SK-N-SH treated with all-trans-retinoic acid at 6 μM for 48 hours (cell line): ENCODE data around the gene CHAC1.

Experiments used
- ATAC-seq: fragments of 200-7000 bp; cut with Tn5 transposase; 3 replicates; pipeline ENCODE4 v1.9.1; 2020; ENCODE audit warnings: mild to moderate bottlenecking, moderate library complexity
- BACH2 ChIP-seq: fragments of 250-450 bp; sonication (Bioruptor Pico); IDR thresholded peaks from 2 replicates; pipeline ENCODE4 v1.9.0; 2021; ENCODE audit warnings: mild to moderate bottlenecking, borderline replicate concordance
- CREB5 ChIP-seq: fragments of 250-450 bp; sonication (Bioruptor Pico); IDR thresholded peaks from 2 replicates; pipeline ENCODE4 v1.5.1; 2020; ENCODE audit warnings: low read depth, mild to moderate bottlenecking, moderate library complexity
- CSDC2 ChIP-seq: fragments of 250-450 bp; sonication (Bioruptor Pico); IDR thresholded peaks from 2 replicates; pipeline ENCODE4 v1.5.0; 2020; ENCODE audit warnings: mild to moderate bottlenecking, moderate library complexity
- CSRNP3 ChIP-seq: fragments of 250-450 bp; sonication (Bioruptor Pico); IDR thresholded peaks from 2 replicates; pipeline ENCODE4 v1.5.1; 2021; ENCODE audit warnings: mild to moderate bottlenecking, moderate library complexity
- ESRRG ChIP-seq: fragments of 250-450 bp; sonication (Bioruptor Pico); IDR thresholded peaks from 2 replicates; pipeline ENCODE4 v1.6.1; 2021; ENCODE audit warnings: mild to moderate bottlenecking
- GLIS3 ChIP-seq: fragments of 250-450 bp; sonication (Bioruptor Pico); IDR thresholded peaks from 2 replicates; pipeline ENCODE4 v1.5.0; 2020; ENCODE audit warnings: mild to moderate bottlenecking, moderate library complexity
- ISL1 ChIP-seq: fragments of 250-450 bp; sonication (Bioruptor Pico); IDR thresholded peaks from 2 replicates; pipeline ENCODE4 v2.1.2; 2022; ENCODE audit warnings: mild to moderate bottlenecking, moderate library complexity
- OSR1 ChIP-seq: fragments of 250-450 bp; sonication (Bioruptor Pico); IDR thresholded peaks from 2 replicates; pipeline ENCODE4 v1.8.0; 2022; ENCODE audit warnings: moderate library complexity, mild to moderate bottlenecking, inconsistent platforms
- RARB ChIP-seq: fragments of 250-450 bp; sonication (Bioruptor Pico); IDR thresholded peaks from 2 replicates; pipeline ENCODE4 v1.8.0; 2021; ENCODE audit warnings: mild to moderate bottlenecking, moderate library complexity
- SNAI2 ChIP-seq: fragments of 250-450 bp; sonication (Bioruptor Pico); IDR thresholded peaks from 2 replicates; pipeline ENCODE4 v1.5.0; 2020; ENCODE audit warnings: mild to moderate bottlenecking, moderate library complexity
- TCF4 ChIP-seq: fragments of 250-450 bp; sonication (Bioruptor Pico); IDR thresholded peaks from 2 replicates; pipeline ENCODE4 v1.8.0; 2021; ENCODE audit warnings: mild to moderate bottlenecking, moderate library complexity, borderline replicate concordance
- TOX ChIP-seq: fragments of 250-450 bp; sonication (Bioruptor Pico); IDR thresholded peaks from 2 replicates; pipeline ENCODE4 v1.8.0; 2021; ENCODE audit warnings: mild to moderate bottlenecking, moderate library complexity, borderline replicate concordance
- ZC3H10 ChIP-seq: fragments of 250-450 bp; sonication (Bioruptor Pico); IDR thresholded peaks from 2 replicates; pipeline ENCODE4 v1.5.1; 2021; ENCODE audit warnings: mild to moderate bottlenecking, moderate library complexity
- ZFP3 ChIP-seq: fragments of 250-450 bp; sonication (Bioruptor Pico); IDR thresholded peaks from 2 replicates; pipeline ENCODE4 v1.5.0; 2020; ENCODE audit warnings: mild to moderate bottlenecking, moderate library complexity
- ZFP30 ChIP-seq: fragments of 450-650 bp; formaldehyde crosslinking; IDR thresholded peaks from 2 replicates; pipeline ENCODE4 v1.5.0; 2022; ENCODE audit warnings: mild to moderate bottlenecking, moderate library complexity
- ZNF8 ChIP-seq: fragments of 450-650 bp; formaldehyde crosslinking; IDR thresholded peaks from 2 replicates; pipeline ENCODE4 v1.5.0; 2020; ENCODE audit warnings: mild to moderate bottlenecking, moderate library complexity
- TF ChIP-seq, protein P1 (sequence below): fragments of 250-450 bp; sonication (Bioruptor Pico); IDR thresholded peaks from 2 replicates; pipeline ENCODE4 v1.8.0; 2021; ENCODE audit warnings: low read depth, mild to moderate bottlenecking, moderate library complexity, borderline replicate concordance
- TF ChIP-seq, protein P2 (sequence below): fragments of 250-450 bp; sonication (Bioruptor Pico); IDR thresholded peaks from 2 replicates; pipeline ENCODE4 v1.5.0; 2020; ENCODE audit warnings: mild to moderate bottlenecking, moderate library complexity
- TF ChIP-seq, protein P3 (sequence below): fragments of 250-450 bp; sonication (Bioruptor Pico); IDR thresholded peaks from 2 replicates; pipeline ENCODE4 v1.8.0; 2020; ENCODE audit warnings: mild to moderate bottlenecking, moderate library complexity, borderline replicate concordance

Gene CHAC1

DNA sequence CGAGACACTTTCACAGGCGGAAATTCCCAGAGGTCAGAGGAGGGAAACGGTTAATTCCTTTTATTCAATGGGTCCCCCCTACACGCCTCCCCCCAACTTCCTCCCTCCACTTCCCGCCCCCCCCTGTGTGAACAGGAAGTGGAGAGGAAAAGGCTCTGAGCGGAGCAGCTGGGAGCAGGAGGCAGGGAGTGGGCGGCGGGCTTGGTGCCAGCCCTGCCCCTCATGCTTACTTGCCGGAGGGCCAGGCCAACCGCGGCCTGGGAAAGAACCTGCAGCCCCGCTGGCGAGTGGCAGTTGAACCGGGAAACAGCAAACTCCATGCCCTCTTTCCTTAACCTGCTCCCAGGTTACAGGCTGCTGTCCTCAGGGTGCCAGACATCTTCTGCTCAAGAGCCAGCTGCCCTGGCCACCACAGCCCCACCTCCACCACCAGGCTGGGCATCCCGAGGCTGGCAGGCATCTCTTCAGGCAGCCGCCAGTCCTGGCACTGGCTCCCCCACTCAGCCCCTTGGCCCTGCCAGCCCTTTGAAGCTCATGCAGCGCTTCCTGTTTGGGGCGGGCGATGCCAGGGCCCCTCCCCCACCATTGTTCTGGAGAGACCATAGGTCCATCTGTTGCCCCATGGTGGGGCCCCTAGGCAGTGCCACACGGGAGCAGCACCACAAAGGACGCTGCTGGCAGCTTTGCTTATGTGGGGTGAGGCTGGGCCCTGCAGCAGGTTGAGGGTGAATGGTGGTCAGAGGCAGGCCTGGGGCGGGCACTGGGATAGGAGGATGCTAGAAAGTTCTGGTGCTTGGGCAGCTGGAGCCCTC, 46.1 kb upstream of the CHAC1 start:
- peak; percentile 1; the same call in 2 of the 3 replicates for ATAC-seq
- TF ChIP-seq, protein P1, sequence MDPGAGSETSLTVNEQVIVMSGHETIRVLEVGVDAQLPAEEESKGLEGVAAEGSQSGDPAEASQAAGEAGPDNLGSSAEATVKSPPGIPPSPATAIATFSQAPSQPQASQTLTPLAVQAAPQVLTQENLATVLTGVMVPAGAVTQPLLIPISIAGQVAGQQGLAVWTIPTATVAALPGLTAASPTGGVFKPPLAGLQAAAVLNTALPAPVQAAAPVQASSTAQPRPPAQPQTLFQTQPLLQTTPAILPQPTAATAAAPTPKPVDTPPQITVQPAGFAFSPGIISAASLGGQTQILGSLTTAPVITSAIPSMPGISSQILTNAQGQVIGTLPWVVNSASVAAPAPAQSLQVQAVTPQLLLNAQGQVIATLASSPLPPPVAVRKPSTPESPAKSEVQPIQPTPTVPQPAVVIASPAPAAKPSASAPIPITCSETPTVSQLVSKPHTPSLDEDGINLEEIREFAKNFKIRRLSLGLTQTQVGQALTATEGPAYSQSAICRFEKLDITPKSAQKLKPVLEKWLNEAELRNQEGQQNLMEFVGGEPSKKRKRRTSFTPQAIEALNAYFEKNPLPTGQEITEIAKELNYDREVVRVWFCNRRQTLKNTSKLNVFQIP (CRISPR knock-in tag), result no peak
- TF ChIP-seq ZFP3 (CRISPR knock-in tag) (no peak), ZC3H10 (CRISPR knock-in tag) (no peak), ZNF8 (CRISPR knock-in tag) (no peak), OSR1 (CRISPR knock-in tag) (no peak)
- TF ChIP-seq, all 23 proteins: peak for 0

DNA sequence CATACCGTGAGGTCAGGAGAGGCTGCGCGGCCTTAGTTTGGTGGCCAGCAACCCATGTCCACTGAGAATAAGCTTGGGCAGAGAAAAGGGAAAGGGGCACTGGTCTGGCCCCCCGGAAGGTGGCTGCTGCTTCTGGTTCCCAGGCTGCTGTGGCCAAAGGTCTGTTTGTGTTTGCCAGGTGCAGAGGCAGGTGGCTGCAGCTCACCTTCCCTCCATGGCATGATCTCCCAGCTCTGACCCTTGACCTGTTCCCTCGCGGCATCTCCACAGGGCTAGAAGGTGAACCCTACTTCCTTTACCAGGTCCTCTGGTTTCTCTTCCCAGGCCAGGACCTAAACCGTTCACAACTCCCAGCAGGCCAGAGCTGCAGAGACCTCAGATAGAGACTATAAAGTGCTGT, 45.2 kb upstream of the CHAC1 start:
- ATAC-seq, result no peak
- TF ChIP-seq CSDC2 (no peak), GLIS3 (CRISPR knock-in tag) (no peak), ESRRG (CRISPR knock-in tag) (no peak), ZFP3 (CRISPR knock-in tag) (no peak), ISL1 (no peak), BACH2 (CRISPR knock-in tag) (no peak), CSRNP3 (CRISPR knock-in tag) (no peak), TCF4 (CRISPR knock-in tag) (no peak)
- TF ChIP-seq, protein P2, sequence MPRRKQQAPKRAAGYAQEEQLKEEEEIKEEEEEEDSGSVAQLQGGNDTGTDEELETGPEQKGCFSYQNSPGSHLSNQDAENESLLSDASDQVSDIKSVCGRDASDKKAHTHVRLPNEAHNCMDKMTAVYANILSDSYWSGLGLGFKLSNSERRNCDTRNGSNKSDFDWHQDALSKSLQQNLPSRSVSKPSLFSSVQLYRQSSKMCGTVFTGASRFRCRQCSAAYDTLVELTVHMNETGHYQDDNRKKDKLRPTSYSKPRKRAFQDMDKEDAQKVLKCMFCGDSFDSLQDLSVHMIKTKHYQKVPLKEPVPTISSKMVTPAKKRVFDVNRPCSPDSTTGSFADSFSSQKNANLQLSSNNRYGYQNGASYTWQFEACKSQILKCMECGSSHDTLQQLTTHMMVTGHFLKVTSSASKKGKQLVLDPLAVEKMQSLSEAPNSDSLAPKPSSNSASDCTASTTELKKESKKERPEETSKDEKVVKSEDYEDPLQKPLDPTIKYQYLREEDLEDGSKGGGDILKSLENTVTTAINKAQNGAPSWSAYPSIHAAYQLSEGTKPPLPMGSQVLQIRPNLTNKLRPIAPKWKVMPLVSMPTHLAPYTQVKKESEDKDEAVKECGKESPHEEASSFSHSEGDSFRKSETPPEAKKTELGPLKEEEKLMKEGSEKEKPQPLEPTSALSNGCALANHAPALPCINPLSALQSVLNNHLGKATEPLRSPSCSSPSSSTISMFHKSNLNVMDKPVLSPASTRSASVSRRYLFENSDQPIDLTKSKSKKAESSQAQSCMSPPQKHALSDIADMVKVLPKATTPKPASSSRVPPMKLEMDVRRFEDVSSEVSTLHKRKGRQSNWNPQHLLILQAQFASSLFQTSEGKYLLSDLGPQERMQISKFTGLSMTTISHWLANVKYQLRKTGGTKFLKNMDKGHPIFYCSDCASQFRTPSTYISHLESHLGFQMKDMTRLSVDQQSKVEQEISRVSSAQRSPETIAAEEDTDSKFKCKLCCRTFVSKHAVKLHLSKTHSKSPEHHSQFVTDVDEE (CRISPR knock-in tag), result no peak

GRCh38 chr15:40909662-40910630, 43.3 kb upstream of the CHAC1 start:
- no peak for ATAC-seq
- TF ChIP-seq TCF4 (CRISPR knock-in tag) (0 out of 2 replicates have a peak, but pooled peaks have one; percentile 22), ESRRG (CRISPR knock-in tag) (no peak), TOX (CRISPR knock-in tag) (no peak)
- TF ChIP-seq, protein P2 (CRISPR knock-in tag), result no peak

- no peak for ATAC-seq
- TF ChIP-seq, protein P1 (CRISPR knock-in tag), result no peak
- no peak for TF ChIP-seq CREB5
- no peak for TF ChIP-seq RARB (CRISPR knock-in tag)
- no peak for TF ChIP-seq ZFP30 (CRISPR knock-in tag)
- TF ChIP-seq, protein P3, sequence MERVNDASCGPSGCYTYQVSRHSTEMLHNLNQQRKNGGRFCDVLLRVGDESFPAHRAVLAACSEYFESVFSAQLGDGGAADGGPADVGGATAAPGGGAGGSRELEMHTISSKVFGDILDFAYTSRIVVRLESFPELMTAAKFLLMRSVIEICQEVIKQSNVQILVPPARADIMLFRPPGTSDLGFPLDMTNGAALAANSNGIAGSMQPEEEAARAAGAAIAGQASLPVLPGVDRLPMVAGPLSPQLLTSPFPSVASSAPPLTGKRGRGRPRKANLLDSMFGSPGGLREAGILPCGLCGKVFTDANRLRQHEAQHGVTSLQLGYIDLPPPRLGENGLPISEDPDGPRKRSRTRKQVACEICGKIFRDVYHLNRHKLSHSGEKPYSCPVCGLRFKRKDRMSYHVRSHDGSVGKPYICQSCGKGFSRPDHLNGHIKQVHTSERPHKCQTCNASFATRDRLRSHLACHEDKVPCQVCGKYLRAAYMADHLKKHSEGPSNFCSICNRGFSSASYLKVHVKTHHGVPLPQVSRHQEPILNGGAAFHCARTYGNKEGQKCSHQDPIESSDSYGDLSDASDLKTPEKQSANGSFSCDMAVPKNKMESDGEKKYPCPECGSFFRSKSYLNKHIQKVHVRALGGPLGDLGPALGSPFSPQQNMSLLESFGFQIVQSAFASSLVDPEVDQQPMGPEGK (CRISPR knock-in tag), result no peak
- TF ChIP-seq TCF4 (CRISPR knock-in tag), result no peak
- no peak for TF ChIP-seq ZNF8 (CRISPR knock-in tag)
- no peak for TF ChIP-seq GLIS3 (CRISPR knock-in tag)
- TF ChIP-seq ESRRG (CRISPR knock-in tag), result no peak
- TF ChIP-seq SNAI2 (CRISPR knock-in tag), result no peak
- no peak for TF ChIP-seq ZFP3 (CRISPR knock-in tag)
These were observed 42.1 kb upstream of the CHAC1 start for GRCh38 chr15:40911141-40911540.
